ENCODE data around the gene DMD.

DNA sequence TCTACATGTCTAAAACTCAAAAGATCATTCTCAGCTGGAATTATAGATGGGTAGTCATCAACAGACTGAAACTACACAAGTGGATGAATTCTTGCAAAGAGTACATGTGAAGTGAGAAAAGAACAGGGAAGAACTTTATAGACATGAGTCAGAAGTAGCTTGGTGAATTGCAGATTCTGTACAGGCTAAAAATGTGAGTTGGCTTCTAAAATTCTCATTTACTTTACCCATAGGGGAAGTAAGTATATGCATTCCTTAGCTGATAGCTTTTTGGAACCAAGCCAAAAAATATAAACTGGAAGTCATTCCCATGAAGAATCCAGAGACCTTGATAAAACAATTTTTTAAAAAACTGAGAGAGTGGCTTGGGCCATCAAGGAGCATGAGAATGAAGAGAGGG is 1555.3 kb downstream of the DMD start:
- TF ChIP-seq, protein P1, sequence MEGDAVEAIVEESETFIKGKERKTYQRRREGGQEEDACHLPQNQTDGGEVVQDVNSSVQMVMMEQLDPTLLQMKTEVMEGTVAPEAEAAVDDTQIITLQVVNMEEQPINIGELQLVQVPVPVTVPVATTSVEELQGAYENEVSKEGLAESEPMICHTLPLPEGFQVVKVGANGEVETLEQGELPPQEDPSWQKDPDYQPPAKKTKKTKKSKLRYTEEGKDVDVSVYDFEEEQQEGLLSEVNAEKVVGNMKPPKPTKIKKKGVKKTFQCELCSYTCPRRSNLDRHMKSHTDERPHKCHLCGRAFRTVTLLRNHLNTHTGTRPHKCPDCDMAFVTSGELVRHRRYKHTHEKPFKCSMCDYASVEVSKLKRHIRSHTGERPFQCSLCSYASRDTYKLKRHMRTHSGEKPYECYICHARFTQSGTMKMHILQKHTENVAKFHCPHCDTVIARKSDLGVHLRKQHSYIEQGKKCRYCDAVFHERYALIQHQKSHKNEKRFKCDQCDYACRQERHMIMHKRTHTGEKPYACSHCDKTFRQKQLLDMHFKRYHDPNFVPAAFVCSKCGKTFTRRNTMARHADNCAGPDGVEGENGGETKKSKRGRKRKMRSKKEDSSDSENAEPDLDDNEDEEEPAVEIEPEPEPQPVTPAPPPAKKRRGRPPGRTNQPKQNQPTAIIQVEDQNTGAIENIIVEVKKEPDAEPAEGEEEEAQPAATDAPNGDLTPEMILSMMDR (conservative IDR thresholded peaks at IDR 0.05), result no peak
- TF ChIP-seq EZH2 (IDR thresholded peaks at IDR 0.05; ENCODE audit: low read depth), result no peak
